Thymus (tissue), 11 donors: ENCODE data around the gene WDR27. TPM values are rescaled to one million over a fixed set of nuclear protein-coding genes. Genes with fewer than 3 reads are reported as not detected.

Experiments
- DNase-seq, 9 donors: peaks; one replicate each; pipeline ENCODE4 v3.0.0-alpha.2; 2013; ENCODE audit warnings: low spot score in 9 of 9, low read depth in 6 of 9, missing footprints in 1 of 9
- H3K27ac ChIP-seq, 2 donors: one replicate each; pipeline ENCODE4 v1.5.1; 2013; ENCODE audit warnings: control low read depth in 1 of 2, low read depth in 1 of 2, low read length in 1 of 2, mild to moderate bottlenecking in 1 of 2, moderate library complexity in 1 of 2
- H3K27me3 ChIP-seq, 2 donors: one replicate each; pipeline ENCODE4 v1.5.1; 2013; ENCODE audit warnings: low read length in 1 of 2; ENCODE audit not compliant: control insufficient read depth in 2 of 2, insufficient read depth in 1 of 2
- H3K36me3 ChIP-seq, 2 donors: one replicate each; pipeline ENCODE4 v1.5.1; 2013; ENCODE audit warnings: low read length in 1 of 2, mild to moderate bottlenecking in 1 of 2, moderate library complexity in 1 of 2; ENCODE audit not compliant: control insufficient read depth in 2 of 2, insufficient read depth in 2 of 2
- H3K4me1 ChIP-seq, 2 donors: one replicate each; pipeline ENCODE4 v1.5.1; 2013; ENCODE audit warnings: low read length in 2 of 2; ENCODE audit not compliant: control insufficient read depth in 2 of 2, insufficient read depth in 2 of 2
- H3K4me3 ChIP-seq, 2 donors: one replicate each; pipeline ENCODE4 v1.5.1; 2013; ENCODE audit warnings: low read length in 2 of 2, control low read depth in 1 of 2, mild to moderate bottlenecking in 1 of 2
- H3K9me3 ChIP-seq, 2 donors: one replicate each; pipeline ENCODE4 v1.5.1; 2013; ENCODE audit warnings: low read length in 1 of 2, mild to moderate bottlenecking in 1 of 2; ENCODE audit not compliant: control insufficient read depth in 2 of 2, insufficient read depth in 1 of 2
- WGBS: extraction: QIAGEN DNeasy Blood & Tissue Kit; methylation state at CpG from one replicate; pipeline ENCODE4 v1.1.7; 2013; 5-methylcytosine and 5-hydroxymethylcytosine counted together
- polyA plus RNA-seq: library from polyadenylated mRNA; stranded (reverse); fragments of 200-250 nt; gene quantifications from one replicate; pipeline ENCODE4 v1.2.3, GENCODE V29; 2013
- total RNA-seq: library from RNA; stranded (reverse); fragments of 120-200 nt; gene quantifications from one replicate; pipeline ENCODE4 v1.2.4, GENCODE V29; 2013
- donor health status: healthy.

WDR27 gene
- total and polyA plus RNA-seq, 2 donors = 13.9 to 42.0 TPM

DNA sequence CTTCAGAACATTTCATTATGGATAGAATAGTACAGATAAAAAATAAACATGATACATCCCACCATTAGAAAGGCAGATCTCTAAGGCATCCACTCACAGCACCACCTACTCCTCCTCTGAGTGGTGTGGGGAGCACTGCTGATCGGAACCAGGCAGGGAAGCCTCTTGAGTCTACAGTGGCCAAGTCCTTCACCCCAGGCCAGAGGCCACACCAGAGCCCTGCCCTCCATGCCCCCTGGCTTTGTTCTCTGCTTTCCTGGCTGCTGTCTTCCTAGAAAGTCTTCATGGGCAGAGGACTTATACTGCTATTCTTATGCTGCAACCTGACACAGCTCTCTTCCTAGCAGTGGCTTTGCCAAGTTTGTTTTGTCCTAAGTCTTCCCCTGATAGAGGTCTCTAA, 246.4 kb downstream of the WDR27 start:
- Histone ChIP-seq H3K4me1 (no peaks in the 10 kb centered on the region), H3K4me3 (no peak overlapping the region), H3K27ac (no peak overlapping the region), H3K9me3 (no peaks in the 10 kb centered on the region), H3K36me3 (no peaks in the 10 kb centered on the region), H3K27me3 (no peaks in the 10 kb centered on the region)
- 100% methylated on average over 1 of the region's 1 CpG for WGBS
- no peak for DNase-seq

DNA sequence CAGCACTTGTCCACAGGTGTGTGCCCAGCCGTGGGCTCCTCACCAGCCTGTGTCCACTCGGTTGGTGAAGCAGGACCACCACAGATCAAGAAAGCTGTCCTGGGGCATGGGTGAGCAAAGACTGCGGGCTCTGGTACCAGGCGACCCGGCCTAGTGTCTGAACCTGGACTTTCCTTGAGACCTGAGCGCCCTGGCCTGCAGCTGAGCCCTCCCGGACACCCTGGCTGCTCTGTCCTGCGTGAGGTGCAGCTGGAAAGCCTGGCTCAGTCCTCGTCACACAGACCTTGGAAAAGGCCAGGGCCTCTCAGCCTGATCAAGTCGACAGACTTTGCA, 247.0 kb downstream of the WDR27 start:
- 96% methylated on average over 10 of the region's 10 CpGs for WGBS
- H3K4me1 ChIP-seq = no peaks in the 10 kb centered on the region
- no peak for DNase-seq
- no peaks in the 10 kb centered on the region for H3K9me3 ChIP-seq
- H3K36me3 ChIP-seq = no peaks in the 10 kb centered on the region
- no peak overlapping the region for H3K4me3 ChIP-seq
- no peaks in the 10 kb centered on the region for H3K27me3 ChIP-seq
- no peak overlapping the region for H3K27ac ChIP-seq

DNA sequence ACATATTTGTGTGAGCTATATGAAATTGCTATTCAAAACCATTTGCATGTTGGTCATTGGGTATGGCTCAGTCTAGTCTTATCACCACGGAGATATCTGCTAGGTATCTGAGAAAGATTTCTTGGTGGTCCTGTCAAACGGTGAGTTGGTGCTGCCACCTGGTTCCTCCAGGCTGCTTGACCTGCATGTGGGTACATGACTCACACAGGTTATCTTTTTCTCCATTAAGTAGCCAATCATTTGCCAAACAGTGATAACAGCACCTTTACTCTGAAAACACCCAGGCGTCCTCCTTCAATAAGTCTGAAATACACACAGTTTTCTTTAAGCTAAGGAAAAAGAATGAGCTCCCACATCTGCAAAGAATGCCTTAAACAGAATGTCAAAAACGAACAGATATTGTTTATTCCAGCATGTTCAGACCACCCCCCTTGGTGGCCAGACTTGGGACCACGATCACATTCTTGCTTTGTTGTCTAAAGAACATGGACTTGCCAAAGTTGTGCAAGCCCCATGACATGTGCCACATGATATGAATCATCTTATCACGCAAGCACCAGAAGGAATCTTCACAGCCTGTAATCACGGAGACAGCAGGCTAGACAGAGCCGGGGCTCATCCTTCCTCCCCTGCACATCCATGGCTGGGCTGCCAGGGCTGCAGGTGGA, 247.5 kb downstream of the WDR27 start:
- H3K36me3 ChIP-seq = no peaks in the 10 kb centered on the region
- WGBS = 82% methylated on average over 8 of the region's 8 CpGs
- no peak overlapping the region for H3K4me3 ChIP-seq
- H3K4me1 ChIP-seq = no peaks in the 10 kb centered on the region
- H3K9me3 ChIP-seq = no peaks in the 10 kb centered on the region
- H3K27me3 ChIP-seq = no peaks in the 10 kb centered on the region
- H3K27ac ChIP-seq = peak overlapping the region in 1 of 2 donors; percentile 38
- DNase-seq = no peak

DNA sequence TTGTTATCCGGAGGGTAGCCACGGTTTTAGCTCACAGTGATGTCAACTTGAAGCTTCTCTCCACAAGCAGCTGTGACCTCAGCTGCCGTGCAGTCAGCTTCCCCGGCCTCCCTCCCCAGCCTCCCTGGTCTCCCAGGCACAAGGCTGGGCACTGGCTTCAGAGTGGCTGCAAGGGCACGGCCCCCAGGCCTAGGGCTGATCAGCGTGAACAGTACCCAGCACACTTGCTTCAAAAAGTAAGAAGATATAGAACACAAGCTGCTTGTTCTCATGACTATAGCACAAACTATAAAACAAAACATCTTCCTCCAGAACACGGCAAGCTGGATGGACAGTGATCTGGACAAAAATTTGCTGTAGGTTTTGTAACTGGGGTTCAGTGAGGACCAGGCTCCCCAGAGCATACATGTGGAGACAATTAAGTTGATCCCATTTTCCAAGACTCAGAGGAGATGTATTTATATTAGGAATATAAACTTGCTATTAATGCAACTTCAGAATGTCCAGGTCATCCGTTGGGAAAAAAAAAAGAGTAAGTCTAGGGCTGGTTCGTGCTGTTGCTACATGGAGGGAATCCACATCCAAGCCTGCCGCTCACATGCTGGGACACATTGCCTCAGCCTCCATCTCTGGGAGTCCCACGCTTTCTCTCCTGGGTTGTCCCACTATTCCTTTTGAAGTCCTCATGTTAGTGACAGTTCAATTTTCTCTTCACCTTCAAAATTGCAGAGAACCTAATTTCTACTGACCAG, 248.8 kb downstream of the WDR27 start:
- no peaks in the 10 kb centered on the region for H3K27me3 ChIP-seq
- H3K9me3 ChIP-seq = no peaks in the 10 kb centered on the region
- no peak overlapping the region for H3K4me3 ChIP-seq
- no peak overlapping the region for H3K27ac ChIP-seq
- H3K36me3 ChIP-seq = no peaks in the 10 kb centered on the region
- 96% methylated on average over 11 of the region's 11 CpGs for WGBS
- DNase-seq = no peak
- H3K4me1 ChIP-seq = no peaks in the 10 kb centered on the region

DNA sequence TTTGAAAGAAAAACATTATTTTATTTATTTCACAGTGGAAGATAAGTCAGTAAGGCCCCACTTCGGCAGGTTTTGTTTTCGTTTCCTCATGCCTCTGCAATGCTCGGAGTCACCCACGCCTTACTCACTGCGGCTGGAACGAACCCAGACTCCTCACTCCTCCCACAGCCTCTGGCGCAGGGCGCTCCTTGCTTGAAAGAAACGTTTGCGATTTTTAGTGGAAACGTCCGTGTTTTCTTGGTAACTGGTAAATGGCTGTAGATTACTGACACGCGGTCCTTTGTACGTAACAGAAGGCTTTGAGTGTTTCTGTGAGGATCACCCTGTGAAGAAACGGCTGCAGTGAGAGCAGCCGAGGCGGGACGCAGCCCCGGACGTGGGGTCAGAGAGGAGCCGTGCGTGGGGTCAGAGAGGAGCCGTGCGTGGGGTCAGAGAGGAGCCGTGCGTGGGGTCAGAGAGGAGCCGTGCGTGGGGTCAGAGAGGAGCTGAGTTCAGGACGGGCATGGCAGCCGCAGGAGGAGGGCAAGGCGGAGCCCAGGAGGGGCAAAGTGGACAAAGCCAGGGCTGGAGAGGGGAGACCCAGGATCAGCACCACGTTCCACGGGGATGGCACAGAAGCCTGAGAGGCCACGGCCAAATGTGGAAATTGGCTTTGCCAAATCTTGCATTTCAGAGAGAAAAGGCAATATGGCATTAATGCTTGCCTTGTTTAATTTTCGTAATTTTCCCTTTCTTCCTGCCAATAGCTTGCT, 249.5 kb downstream of the WDR27 start:
- Histone ChIP-seq H3K4me1 (no peaks in the 10 kb centered on the region), H3K27me3 (no peaks in the 10 kb centered on the region), H3K36me3 (no peaks in the 10 kb centered on the region), H3K27ac (no peak overlapping the region), H3K9me3 (no peaks in the 10 kb centered on the region), H3K4me3 (no peak overlapping the region)
- DNase-seq = peak in 1 of 9 donors; percentile 4
- 91% methylated on average over 36 of the region's 36 CpGs for WGBS

DNA sequence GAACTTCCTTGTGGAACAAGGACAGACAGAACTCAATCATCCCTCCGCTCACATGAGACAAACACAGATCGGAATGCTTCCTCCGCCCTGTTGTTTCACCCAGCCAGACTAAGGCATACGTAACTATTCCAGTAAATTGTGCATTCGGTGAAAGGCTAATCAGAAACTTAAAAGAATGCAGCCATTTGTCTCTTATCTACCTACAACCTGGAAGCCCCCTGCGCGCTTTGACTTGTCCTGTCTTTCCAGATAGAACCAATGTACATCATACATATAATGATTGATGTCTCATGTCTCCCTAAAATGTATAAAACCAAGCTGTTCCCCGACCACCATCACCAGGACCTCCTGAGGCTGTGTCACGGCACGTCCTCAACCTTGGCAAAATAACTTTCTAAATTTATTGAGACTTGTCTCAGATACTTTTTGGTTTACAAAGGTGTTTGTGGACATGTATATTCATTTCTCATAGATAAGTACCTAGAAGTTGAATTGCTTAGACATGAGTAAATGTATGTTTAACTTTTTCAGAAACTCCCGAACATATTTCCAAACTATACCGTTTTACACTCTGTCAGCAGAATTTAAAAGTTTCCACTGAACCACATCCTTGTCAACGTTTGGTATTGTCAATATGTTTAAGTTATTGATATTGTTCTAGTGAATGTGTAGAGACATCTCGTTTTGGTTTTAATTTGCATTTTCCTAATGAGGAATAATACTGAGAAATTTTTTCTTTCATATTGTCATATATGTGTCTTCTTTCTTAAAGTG, 250.6 kb downstream of the WDR27 start:
- Histone ChIP-seq H3K36me3 (no peaks in the 10 kb centered on the region), H3K4me3 (no peak overlapping the region), H3K27ac (peak overlapping the region in 1 of 2 donors; percentile 46), H3K9me3 (no peaks in the 10 kb centered on the region), H3K4me1 (no peaks in the 10 kb centered on the region), H3K27me3 (no peaks in the 10 kb centered on the region)
- WGBS = 94% methylated on average over 14 of the region's 14 CpGs
- no peak for DNase-seq

DNA sequence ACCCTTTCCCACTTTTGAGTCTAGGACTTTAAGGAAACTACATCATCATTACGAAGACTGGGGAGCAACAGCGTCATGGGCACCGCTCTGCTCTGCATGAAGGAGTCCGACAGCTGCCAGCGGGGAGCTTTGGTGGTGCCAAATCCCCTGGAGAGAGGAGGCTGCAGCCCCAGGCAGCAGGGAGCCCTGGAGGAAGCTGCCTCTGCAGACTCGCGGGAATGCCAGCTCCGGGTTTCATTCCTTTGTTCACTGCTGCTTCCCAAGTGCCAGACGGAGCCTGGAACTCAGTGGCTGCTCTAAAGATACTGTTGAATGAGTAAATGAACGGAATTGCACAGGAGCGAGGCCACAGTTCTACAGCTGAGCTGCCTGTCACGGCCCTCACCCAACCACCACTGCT, 251.7 kb downstream of the WDR27 start:
- H3K36me3 ChIP-seq = no peaks in the 10 kb centered on the region
- no peak overlapping the region for H3K4me3 ChIP-seq
- no peak for DNase-seq
- no peaks in the 10 kb centered on the region for H3K9me3 ChIP-seq
- 96% methylated on average over 12 of the region's 12 CpGs for WGBS
- no peaks in the 10 kb centered on the region for H3K27me3 ChIP-seq
- H3K4me1 ChIP-seq = no peaks in the 10 kb centered on the region
- H3K27ac ChIP-seq = no peak overlapping the region

DNA sequence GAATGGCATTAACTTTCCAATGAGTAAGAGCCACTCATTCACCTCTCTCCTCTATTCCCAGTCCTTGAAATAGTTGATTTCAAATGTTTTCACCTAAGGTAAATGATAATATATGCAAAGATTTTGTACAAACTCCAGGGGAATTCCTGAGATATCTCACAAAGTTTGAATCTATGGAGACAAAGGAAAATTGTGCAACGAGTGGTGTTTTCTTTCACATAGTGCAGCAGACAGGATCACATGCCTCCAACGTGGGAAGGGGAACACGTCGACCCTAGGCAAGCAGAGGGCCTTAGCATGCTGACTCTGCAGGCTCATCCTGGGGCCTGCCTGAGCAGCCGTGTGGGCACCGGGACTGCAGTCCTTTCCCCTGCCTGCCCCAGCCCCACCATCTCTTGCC, 252.6 kb downstream of the WDR27 start:
- no peak overlapping the region for H3K4me3 ChIP-seq
- no peaks in the 10 kb centered on the region for H3K9me3 ChIP-seq
- H3K4me1 ChIP-seq = no peaks in the 10 kb centered on the region
- no peaks in the 10 kb centered on the region for H3K27me3 ChIP-seq
- WGBS = 92% methylated on average over 6 of the region's 6 CpGs
- no peaks in the 10 kb centered on the region for H3K36me3 ChIP-seq
- no peak overlapping the region for H3K27ac ChIP-seq
- no peak for DNase-seq
